ENCODE measurements around the gene PFKFB1. TPM values are rescaled to one million over a fixed set of nuclear protein-coding genes. Genes with fewer than 3 reads are reported as not detected.

PFKFB1 gene
- 1 to 10 TPM in 1 of 2 donors, under 1 TPM in 1; 0.23 to 1.0 TPM for total RNA-seq

GRCh38 chrX:54994099-54994498 lies at the start of gene PFKFB1:
Gene PFKFB1 (minus strand): TSS chrX:54994188. CDS start chrX:54994007, 181 bp downstream.
- TF ChIP-seq POLR2A (IDR thresholded peaks at IDR 0.05), result no peak
- TF ChIP-seq POLR2AphosphoS5 (IDR thresholded peaks at IDR 0.05), result no peak
- TF ChIP-seq, protein P1, sequence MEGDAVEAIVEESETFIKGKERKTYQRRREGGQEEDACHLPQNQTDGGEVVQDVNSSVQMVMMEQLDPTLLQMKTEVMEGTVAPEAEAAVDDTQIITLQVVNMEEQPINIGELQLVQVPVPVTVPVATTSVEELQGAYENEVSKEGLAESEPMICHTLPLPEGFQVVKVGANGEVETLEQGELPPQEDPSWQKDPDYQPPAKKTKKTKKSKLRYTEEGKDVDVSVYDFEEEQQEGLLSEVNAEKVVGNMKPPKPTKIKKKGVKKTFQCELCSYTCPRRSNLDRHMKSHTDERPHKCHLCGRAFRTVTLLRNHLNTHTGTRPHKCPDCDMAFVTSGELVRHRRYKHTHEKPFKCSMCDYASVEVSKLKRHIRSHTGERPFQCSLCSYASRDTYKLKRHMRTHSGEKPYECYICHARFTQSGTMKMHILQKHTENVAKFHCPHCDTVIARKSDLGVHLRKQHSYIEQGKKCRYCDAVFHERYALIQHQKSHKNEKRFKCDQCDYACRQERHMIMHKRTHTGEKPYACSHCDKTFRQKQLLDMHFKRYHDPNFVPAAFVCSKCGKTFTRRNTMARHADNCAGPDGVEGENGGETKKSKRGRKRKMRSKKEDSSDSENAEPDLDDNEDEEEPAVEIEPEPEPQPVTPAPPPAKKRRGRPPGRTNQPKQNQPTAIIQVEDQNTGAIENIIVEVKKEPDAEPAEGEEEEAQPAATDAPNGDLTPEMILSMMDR (IDR thresholded peaks at IDR 0.05), result no peak
- no peak within 1 kb of the TSS for H3K27ac ChIP-seq
- H3K36me3 ChIP-seq, result no peaks in the 10 kb centered on the region
- 94% methylated on average over 2 of the region's 2 CpGs for WGBS
- H3K4me3 ChIP-seq, result no peak within 1 kb of the TSS
- no peaks in the 10 kb centered on the region for H3K4me1 ChIP-seq (replicated peaks)
- intact Hi-C loops (cut with DNase I), result no loop called here
- H3K9me3 ChIP-seq, result no peaks in the 10 kb centered on the region
- no peaks in the 10 kb centered on the region for H3K27me3 ChIP-seq (replicated peaks; ENCODE audit: insufficient read depth)
- DNase-seq (ENCODE audit: low spot score), result no peak

DNA sequence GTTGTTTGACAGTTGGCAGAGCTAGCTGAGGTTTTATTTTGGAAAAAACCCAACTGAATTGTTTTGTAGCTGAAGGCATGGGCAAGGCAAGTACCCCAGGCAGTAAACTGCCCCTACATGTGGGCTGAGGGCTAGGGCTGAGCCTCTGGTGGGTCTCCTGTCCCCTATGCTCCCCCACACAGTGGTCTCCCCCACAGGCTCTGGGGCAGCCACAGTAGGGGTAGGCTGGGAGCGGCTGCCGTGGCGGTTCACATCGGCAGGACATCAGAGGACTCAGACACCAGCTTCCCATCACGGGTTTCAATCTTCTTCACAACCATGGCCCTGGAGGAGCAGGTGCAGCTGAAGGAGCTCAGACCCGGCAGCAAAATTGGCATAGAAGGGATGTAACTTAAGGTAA lies 47.5 kb upstream of the PFKFB1 start:
- H3K27me3 ChIP-seq (replicated peaks; ENCODE audit: insufficient read depth), result no peaks in the 10 kb centered on the region
- no peaks in the 10 kb centered on the region for H3K36me3 ChIP-seq
- H3K9me3 ChIP-seq, result no peaks in the 10 kb centered on the region
- DNase-seq (ENCODE audit: low spot score), result no peak
- no peak overlapping the region for H3K27ac ChIP-seq
- no peaks in the 10 kb centered on the region for H3K4me1 ChIP-seq (replicated peaks)
- no peak for TF ChIP-seq POLR2A (IDR thresholded peaks at IDR 0.05)
- TF ChIP-seq, protein P1 (IDR thresholded peaks at IDR 0.05), result no peak
- H3K4me3 ChIP-seq, result no peak overlapping the region
- intact Hi-C loops (cut with DNase I), result no loop called here
- WGBS, result 94% methylated on average over 3 of the region's 6 CpGs

DNA sequence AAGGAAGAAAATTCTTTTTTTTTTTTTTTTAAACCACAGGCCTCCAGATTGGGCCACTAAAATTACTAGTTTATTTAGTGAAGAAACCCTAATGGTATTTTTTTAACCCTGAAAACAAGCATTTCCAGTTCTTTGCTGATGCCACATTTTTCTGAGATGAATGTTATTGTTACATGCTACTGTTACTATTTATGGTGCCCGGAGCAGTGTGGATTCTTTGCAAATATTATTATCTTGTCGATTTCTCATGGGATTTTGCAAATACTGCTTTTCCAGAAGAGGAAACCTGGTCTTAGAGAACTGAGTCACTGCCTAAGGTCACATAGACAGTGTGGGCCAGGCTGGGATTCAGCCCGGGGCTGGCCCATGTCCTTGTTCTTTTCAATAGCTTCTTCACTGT lies 45.5 kb upstream of the PFKFB1 start:
- H3K9me3 ChIP-seq, result no peaks in the 10 kb centered on the region
- no peaks in the 10 kb centered on the region for H3K27me3 ChIP-seq (replicated peaks; ENCODE audit: insufficient read depth)
- H3K4me1 ChIP-seq (replicated peaks), result no peaks in the 10 kb centered on the region
- WGBS, result 66% methylated on average over 3 of the region's 3 CpGs
- no peak overlapping the region for H3K27ac ChIP-seq
- no peaks in the 10 kb centered on the region for H3K36me3 ChIP-seq
- no peak for TF ChIP-seq POLR2AphosphoS5 (IDR thresholded peaks at IDR 0.05)
- TF ChIP-seq POLR2A (IDR thresholded peaks at IDR 0.05), result no peak
- TF ChIP-seq, protein P1 (IDR thresholded peaks at IDR 0.05), result no peak
- intact Hi-C loops (cut with DNase I), result no loop called here
- no peak for DNase-seq (ENCODE audit: low spot score)
- H3K4me3 ChIP-seq, result no peak overlapping the region

GRCh38 chrX:55033429-55033828 lies 39.4 kb upstream of the PFKFB1 start:
- TF ChIP-seq POLR2AphosphoS5 (IDR thresholded peaks at IDR 0.05) (no peak), POLR2A (IDR thresholded peaks at IDR 0.05) (no peak)
- TF ChIP-seq, protein P1 (IDR thresholded peaks at IDR 0.05), result no peak
- no peaks in the 10 kb centered on the region for H3K27me3 ChIP-seq (replicated peaks; ENCODE audit: insufficient read depth)
- H3K4me3 ChIP-seq, result no peak overlapping the region
- H3K36me3 ChIP-seq, result no peaks in the 10 kb centered on the region
- 83% methylated on average over 2 of the region's 2 CpGs for WGBS
- no peaks in the 10 kb centered on the region for H3K9me3 ChIP-seq
- no peaks in the 10 kb centered on the region for H3K4me1 ChIP-seq (replicated peaks)
- no peak overlapping the region for H3K27ac ChIP-seq
- DNase-seq (ENCODE audit: low spot score), result no peak
- intact Hi-C loops (cut with DNase I), result no loop called here

DNA sequence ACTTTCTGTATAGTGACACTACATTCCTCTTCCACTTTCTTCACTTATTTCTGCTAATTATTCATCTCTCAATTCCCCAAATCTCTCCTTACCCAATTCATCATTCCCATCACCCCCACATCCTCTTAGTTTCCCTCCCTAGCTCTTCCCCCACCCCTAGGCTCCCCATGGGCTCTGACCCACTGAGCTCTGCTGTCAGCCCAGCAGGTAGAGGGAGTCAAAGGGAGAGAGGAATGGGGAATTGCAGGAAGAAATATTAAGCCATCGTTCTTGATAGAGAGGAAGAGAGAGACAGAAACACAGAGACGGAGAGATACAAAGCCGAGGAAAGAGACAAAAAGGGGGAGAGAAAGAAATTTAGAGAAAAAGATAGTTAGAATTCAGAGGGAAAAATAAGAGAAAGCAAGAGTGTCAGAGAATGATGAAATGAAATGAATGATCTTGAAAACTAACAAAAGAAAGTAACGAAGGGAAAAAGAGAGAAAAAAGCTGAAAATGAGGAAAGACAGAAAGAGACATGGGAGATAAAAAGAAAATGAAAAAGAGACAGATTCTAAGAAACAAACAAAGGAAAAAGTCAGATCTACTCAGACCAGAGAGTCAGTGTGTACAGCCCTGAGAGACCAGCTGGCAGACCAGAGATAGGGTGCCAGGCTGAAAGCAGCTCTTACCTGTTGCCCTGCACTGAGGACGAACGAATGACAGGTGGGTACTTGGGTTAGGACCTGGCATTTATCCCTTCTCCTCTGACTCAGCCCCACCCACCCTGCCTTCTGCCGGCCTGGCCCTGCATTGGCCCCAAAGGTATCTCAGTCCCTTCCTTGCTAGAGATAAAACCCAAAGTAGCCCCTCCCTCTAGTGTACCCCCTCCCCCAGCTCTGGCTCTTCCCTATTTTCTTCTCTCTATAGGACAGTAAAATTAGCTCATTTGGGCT lies 36.5 kb upstream of the PFKFB1 start, which contains the start of gene ALAS2:
Gene ALAS2 (minus strand): TSS at position 707 of the 935 bp plus-strand sequence. CDS start 4,977 bp downstream, outside the sequence.
- no peaks in the 10 kb centered on the region for H3K4me1 ChIP-seq (replicated peaks)
- no peak within 1 kb of the TSS for H3K4me3 ChIP-seq
- H3K36me3 ChIP-seq, result no peaks in the 10 kb centered on the region
- TF ChIP-seq POLR2A (IDR thresholded peaks at IDR 0.05), result no peak
- TF ChIP-seq POLR2AphosphoS5 (IDR thresholded peaks at IDR 0.05), result no peak
- TF ChIP-seq, protein P1 (IDR thresholded peaks at IDR 0.05), result no peak
- intact Hi-C loops (cut with DNase I), result no loop called here
- DNase-seq (ENCODE audit: low spot score), result no peak
- WGBS, result 72% methylated on average over 7 of the region's 7 CpGs
- no peaks in the 10 kb centered on the region for H3K27me3 ChIP-seq (replicated peaks; ENCODE audit: insufficient read depth)
- H3K27ac ChIP-seq, result no peak within 1 kb of the TSS
- H3K9me3 ChIP-seq, result no peaks in the 10 kb centered on the region
